Measurements from ENCODE around the gene TERC. TPM values are rescaled to one million over a fixed set of nuclear protein-coding genes. Genes with fewer than 3 reads are reported as not detected.

Gene TERC
- total and polyA plus RNA-seq, 10 of the 15 experiments (the other 5 are each of a cell fraction or from before 2014, with no cell fraction given): 0.43 to 125 (median 6.2) TPM; not detected in 4

GRCh38 chr3:169771497-169772304 lies 6.8 kb upstream of the TERC start (continued):
- TF ChIP-seq SKIL (IDR thresholded peaks at IDR 0.05; ENCODE audit: low read depth, poor library complexity, severe bottlenecking): peak; percentile 84
- TF ChIP-seq POU2F2 (IDR thresholded peaks at IDR 0.05; ENCODE audit: borderline replicate concordance, low read depth, low read length): no peak
- TF ChIP-seq CHD2 (IDR thresholded peaks at IDR 0.05; ENCODE audit: borderline replicate concordance, low read depth, low read length): no peak
- no peak for TF ChIP-seq NR2F1 (conservative IDR thresholded peaks at IDR 0.05)
- peak; percentile 44 for TF ChIP-seq E2F8 (IDR thresholded peaks at IDR 0.05; ENCODE audit: low read depth, partially characterized antibody)
- no peak for TF ChIP-seq HCFC1 (IDR thresholded peaks at IDR 0.05; ENCODE audit: low read length)
- no peak for TF ChIP-seq CEBPZ (IDR thresholded peaks at IDR 0.05; ENCODE audit: low read depth, low read length)
- TF ChIP-seq BACH1 (IDR thresholded peaks at IDR 0.05; ENCODE audit: borderline replicate concordance): no peak
- TF ChIP-seq EGR1 (IDR thresholded peaks at IDR 0.05; ENCODE audit: borderline replicate concordance in 1 of 2, low read depth in 2 of 2, low read length in 2 of 2): no peak

Data from GM12878 (cell line).